Neural crest cell (in vitro differentiated cells): ENCODE measurements around the gene CRB1. TPM values are rescaled to one million over a fixed set of nuclear protein-coding genes. Genes with fewer than 3 reads are reported as not detected.

Experiments
- DNase-seq: peaks from one replicate; pipeline ENCODE4 v3.0.0; 2021; ENCODE audit warnings: low read depth, mixed read lengths, low spot score
- H3K27ac Mint-ChIP-seq: one replicate; pipeline ENCODE4 v1.8.0; 2021; ENCODE audit warnings: mild to moderate bottlenecking, mixed read lengths; ENCODE audit not compliant: unreplicated experiment
- H3K27me3 Mint-ChIP-seq: 2 replicates; pipeline ENCODE4 v1.8.0; 2021; ENCODE audit warnings: low read depth, mild to moderate bottlenecking, mixed read lengths
- H3K36me3 Mint-ChIP-seq: 2 replicates; pipeline ENCODE4 v1.8.0; 2021; ENCODE audit warnings: low read depth, mild to moderate bottlenecking, mixed read lengths
- H3K4me1 Mint-ChIP-seq: 2 replicates; pipeline ENCODE4 v1.8.0; 2021; ENCODE audit warnings: mixed read lengths
- H3K4me3 Mint-ChIP-seq: one replicate; pipeline ENCODE4 v1.8.0; 2021; ENCODE audit warnings: mild to moderate bottlenecking, mixed read lengths
- H3K9me3 Mint-ChIP-seq: 2 replicates; pipeline ENCODE4 v1.8.0; 2021; ENCODE audit warnings: mixed read lengths
- total RNA-seq: library from RNA; stranded (reverse); gene quantifications from 2 replicates; pipeline ENCODE4 v1.2.1, GENCODE V29; 2021
- TF ChIP-seq, protein P1 (sequence below): fragments of 200-600 bp; sonication (generic); conservative IDR thresholded peaks from 2 replicates; pipeline ENCODE4 v1.5.0; 2021; ENCODE audit warnings: antibody characterized with exemption, mild to moderate bottlenecking

The CRB1 gene
- total RNA-seq, 1 donor from 2014 or later: 1.9 TPM

DNA sequence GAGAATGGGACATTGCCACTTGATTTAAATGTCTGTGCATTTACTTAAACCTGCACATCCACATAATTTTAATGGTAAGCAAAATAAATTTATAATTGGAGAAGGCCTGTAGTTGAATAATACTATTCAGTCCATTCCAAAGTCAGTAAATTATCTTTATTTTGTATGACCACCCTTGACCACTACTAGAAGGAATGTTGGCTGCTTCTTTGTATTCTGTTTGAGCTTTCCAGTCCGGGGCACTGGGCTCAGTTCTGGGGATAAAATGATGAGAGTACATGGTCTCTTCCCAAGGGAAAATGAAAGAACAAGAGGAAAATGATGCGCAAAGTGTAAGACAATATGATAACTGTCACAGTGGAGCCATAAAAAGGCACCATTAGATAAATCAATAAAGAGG, 98.9 kb downstream of the CRB1 start:
- no peak for DNase-seq
- TF ChIP-seq, protein P1, sequence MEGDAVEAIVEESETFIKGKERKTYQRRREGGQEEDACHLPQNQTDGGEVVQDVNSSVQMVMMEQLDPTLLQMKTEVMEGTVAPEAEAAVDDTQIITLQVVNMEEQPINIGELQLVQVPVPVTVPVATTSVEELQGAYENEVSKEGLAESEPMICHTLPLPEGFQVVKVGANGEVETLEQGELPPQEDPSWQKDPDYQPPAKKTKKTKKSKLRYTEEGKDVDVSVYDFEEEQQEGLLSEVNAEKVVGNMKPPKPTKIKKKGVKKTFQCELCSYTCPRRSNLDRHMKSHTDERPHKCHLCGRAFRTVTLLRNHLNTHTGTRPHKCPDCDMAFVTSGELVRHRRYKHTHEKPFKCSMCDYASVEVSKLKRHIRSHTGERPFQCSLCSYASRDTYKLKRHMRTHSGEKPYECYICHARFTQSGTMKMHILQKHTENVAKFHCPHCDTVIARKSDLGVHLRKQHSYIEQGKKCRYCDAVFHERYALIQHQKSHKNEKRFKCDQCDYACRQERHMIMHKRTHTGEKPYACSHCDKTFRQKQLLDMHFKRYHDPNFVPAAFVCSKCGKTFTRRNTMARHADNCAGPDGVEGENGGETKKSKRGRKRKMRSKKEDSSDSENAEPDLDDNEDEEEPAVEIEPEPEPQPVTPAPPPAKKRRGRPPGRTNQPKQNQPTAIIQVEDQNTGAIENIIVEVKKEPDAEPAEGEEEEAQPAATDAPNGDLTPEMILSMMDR: no peak
- H3K9me3 Mint-ChIP-seq: no peaks in the 10 kb centered on the region
- H3K27ac Mint-ChIP-seq: no peak overlapping the region
- no peaks in the 10 kb centered on the region for H3K36me3 Mint-ChIP-seq
- H3K4me1 Mint-ChIP-seq: no peaks in the 10 kb centered on the region
- H3K27me3 Mint-ChIP-seq: no peaks in the 10 kb centered on the region
- H3K4me3 Mint-ChIP-seq: no peak overlapping the region

- Mint-ChIP-seq H3K27ac (no peak overlapping the region), H3K27me3 (no peaks in the 10 kb centered on the region), H3K4me1 (no peaks in the 10 kb centered on the region)
Measured at GRCh38 chr1:197367627-197368026, 99.6 kb downstream of the CRB1 start.

GRCh38 chr1:197374428-197374827, 106.4 kb downstream of the CRB1 start:
- TF ChIP-seq, protein P1: no peak
- Mint-ChIP-seq H3K27ac (no peak overlapping the region), H3K36me3 (no peaks in the 10 kb centered on the region), H3K4me3 (no peak overlapping the region), H3K9me3 (no peaks in the 10 kb centered on the region), H3K27me3 (no peaks in the 10 kb centered on the region), H3K4me1 (no peaks in the 10 kb centered on the region)
- DNase-seq: no peak

More at GRCh38 chr1:197367627-197368026, 99.6 kb downstream of the CRB1 start:
- Mint-ChIP-seq H3K4me3 (no peak overlapping the region), H3K9me3 (no peaks in the 10 kb centered on the region), H3K36me3 (no peaks in the 10 kb centered on the region)
- DNase-seq: no peak
- TF ChIP-seq, protein P1: no peak

DNA sequence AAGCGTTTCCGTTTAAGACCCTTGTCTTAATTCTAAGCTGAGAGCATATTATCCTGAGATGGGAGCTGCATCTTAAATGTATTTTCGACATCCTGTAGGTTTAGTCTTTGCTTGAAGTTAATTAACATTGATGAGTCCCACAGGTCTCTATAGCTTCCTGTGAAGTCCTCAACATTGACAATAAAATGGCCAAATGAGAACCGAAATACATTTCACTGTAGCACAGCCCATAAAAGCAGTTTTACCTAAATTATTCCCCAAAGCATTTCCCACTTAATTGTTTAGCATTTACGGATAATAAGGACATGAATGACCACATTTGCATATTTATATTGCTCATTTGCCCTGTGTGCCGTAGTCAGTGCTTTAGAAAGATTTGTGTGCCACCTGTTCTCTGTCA, 116.4 kb downstream of the CRB1 start:
- Mint-ChIP-seq H3K4me3 (no peak overlapping the region), H3K36me3 (no peaks in the 10 kb centered on the region), H3K27ac (no peak overlapping the region), H3K9me3 (no peaks in the 10 kb centered on the region), H3K27me3 (no peaks in the 10 kb centered on the region), H3K4me1 (peaks cover 4% of the 10 kb centered on the region)
- no peak for DNase-seq
- TF ChIP-seq, protein P1: no peak

GRCh38 chr1:197388801-197389200, 120.7 kb downstream of the CRB1 start:
- H3K4me1 Mint-ChIP-seq: no peaks in the 10 kb centered on the region
- H3K27me3 Mint-ChIP-seq: no peaks in the 10 kb centered on the region
- H3K4me3 Mint-ChIP-seq: no peak overlapping the region
- TF ChIP-seq, protein P1: no peak
- no peak for DNase-seq
- no peaks in the 10 kb centered on the region for H3K9me3 Mint-ChIP-seq
- no peaks in the 10 kb centered on the region for H3K36me3 Mint-ChIP-seq
- H3K27ac Mint-ChIP-seq: no peak overlapping the region

- TF ChIP-seq, protein P1: no peak
- H3K27ac Mint-ChIP-seq: no peak overlapping the region
- no peak for DNase-seq
- H3K27me3 Mint-ChIP-seq: no peaks in the 10 kb centered on the region
- H3K4me1 Mint-ChIP-seq: no peaks in the 10 kb centered on the region
- no peak overlapping the region for H3K4me3 Mint-ChIP-seq
- no peaks in the 10 kb centered on the region for H3K36me3 Mint-ChIP-seq
- no peaks in the 10 kb centered on the region for H3K9me3 Mint-ChIP-seq
Measured at GRCh38 chr1:197390856-197391255, 122.8 kb downstream of the CRB1 start.
